ENCODE results near the gene SYT8. TPM values are rescaled to one million over a fixed set of nuclear protein-coding genes. Genes with fewer than 3 reads are reported as not detected.

The SYT8 gene
- total RNA-seq, 1 donor from 2014 or later, result not detected

GRCh38 chr11:1823376-1824220 is 11.2 kb upstream of the SYT8 start:
- Mint-ChIP-seq H3K27ac (no peak overlapping the region), H3K36me3 (ENCODE audit: low read depth) (no peaks in the 10 kb centered on the region), H3K4me3 (no peak overlapping the region), H3K9me3 (no peaks in the 10 kb centered on the region), H3K4me1 (no peaks in the 10 kb centered on the region), H3K27me3 (peaks cover 10% of the 10 kb centered on the region)
- ATAC-seq (ENCODE audit: low read depth), result no peak
- TF ChIP-seq CTCF (IDR thresholded peaks at IDR 0.05), result no peak
- intact Hi-C loops (cut with micrococcal nuclease), result no loop called here
- ChIA-PET CTCF (interaction anchor here (1.1 to 1.7 kb wide), 2 partner anchors 9 to 171 kb away, joined by 3 to 4 read pairs; no protein-coding TSS in a partner anchor), POLR2A (no interaction called here)
- no peak for DNase-seq

- no peak for DNase-seq
- H3K27ac Mint-ChIP-seq, result no peak overlapping the region
- TF ChIP-seq CTCF (IDR thresholded peaks at IDR 0.05), result no peak
- no peak overlapping the region for H3K4me3 Mint-ChIP-seq
- no peaks in the 10 kb centered on the region for H3K36me3 Mint-ChIP-seq (ENCODE audit: low read depth)
- H3K27me3 Mint-ChIP-seq, result peaks cover 12% of the 10 kb centered on the region
- ChIA-PET POLR2A (no interaction called here), CTCF (interaction anchor here (1.1 to 1.7 kb wide), 5 partner anchors 8 to 327 kb away, joined by 3 to 6 read pairs (median 5); no protein-coding TSS in a partner anchor)
- no peak for ATAC-seq (ENCODE audit: low read depth)
- no peaks in the 10 kb centered on the region for H3K9me3 Mint-ChIP-seq
- intact Hi-C loops (cut with micrococcal nuclease), result no loop called here
- no peaks in the 10 kb centered on the region for H3K4me1 Mint-ChIP-seq
Measured at GRCh38 chr11:1824221-1825038, 10.4 kb upstream of the SYT8 start.

GRCh38 chr11:1825039-1825740 is 9.6 kb upstream of the SYT8 start:
- H3K4me1 Mint-ChIP-seq, result no peaks in the 10 kb centered on the region
- POLR2A ChIA-PET, result no interaction called here
- DNase-seq (no peak), ATAC-seq (ENCODE audit: low read depth) (peak; percentile 58)
- H3K27ac Mint-ChIP-seq, result no peak overlapping the region
- peaks cover 12% of the 10 kb centered on the region for H3K27me3 Mint-ChIP-seq
- H3K4me3 Mint-ChIP-seq, result no peak overlapping the region
- CTCF ChIA-PET, result interaction anchor here (1.1 to 1.7 kb wide), 5 partner anchors 7 to 326 kb away, joined by 3 to 6 read pairs (median 5); no protein-coding TSS in a partner anchor
- intact Hi-C loops (cut with micrococcal nuclease), result no loop called here
- no peak for TF ChIP-seq CTCF (IDR thresholded peaks at IDR 0.05)
- H3K36me3 Mint-ChIP-seq (ENCODE audit: low read depth), result no peaks in the 10 kb centered on the region
- no peaks in the 10 kb centered on the region for H3K9me3 Mint-ChIP-seq

GRCh38 chr11:1825785-1826451 is 8.9 kb upstream of the SYT8 start:
- Mint-ChIP-seq H3K27me3 (peaks cover 17% of the 10 kb centered on the region), H3K36me3 (ENCODE audit: low read depth) (no peaks in the 10 kb centered on the region), H3K9me3 (no peaks in the 10 kb centered on the region), H3K4me1 (no peaks in the 10 kb centered on the region), H3K4me3 (no peak overlapping the region), H3K27ac (no peak overlapping the region)
- DNase-seq (no peak), ATAC-seq (ENCODE audit: low read depth) (no peak)
- intact Hi-C loops (cut with micrococcal nuclease), result no loop called here
- TF ChIP-seq CTCF (IDR thresholded peaks at IDR 0.05), result no peak
- CTCF ChIA-PET, result interaction anchor here (1.5 to 9.6 kb wide), 3 partner anchors 133 to 326 kb away, joined by 5 to 252 read pairs (median 6); no protein-coding TSS in a partner anchor
- POLR2A ChIA-PET, result no interaction called here
